Neural progenitor cell (in vitro differentiated cells): ENCODE results near the gene TAF9B. TPM values are rescaled to one million over a fixed set of nuclear protein-coding genes. Genes with fewer than 3 reads are reported as not detected.

Source experiments
- DNase-seq: peaks from one replicate; pipeline ENCODE4 v3.0.0-alpha.2; 2016; ENCODE audit warnings: low spot score
- H2AFZ ChIP-seq: fragments of 200-600 bp; sonication (generic); replicated peaks from 2 replicates; pipeline ENCODE4 v1.6.1; 2016; ENCODE audit warnings: antibody characterized with exemption
- H3F3A ChIP-seq: fragments of 200-600 bp; sonication (generic); 2 replicates; pipeline ENCODE4 v1.6.1; 2016; ENCODE audit warnings: antibody characterized with exemption, low read depth
- H3K27ac ChIP-seq: fragments of 200-600 bp; sonication (generic); 2 replicates; pipeline ENCODE4 v1.5.1; 2016; ENCODE audit warnings: mild to moderate bottlenecking
- H3K27me3 ChIP-seq: fragments of 200-600 bp; sonication (generic); 2 replicates; pipeline ENCODE4 v1.6.1; 2016; ENCODE audit warnings: mild to moderate bottlenecking, moderate library complexity
- H3K36me3 ChIP-seq: fragments of 200-600 bp; sonication (generic); 2 replicates; pipeline ENCODE4 v1.5.1; 2016
- H3K4me1 ChIP-seq: fragments of 200-600 bp; sonication (generic); 2 replicates; pipeline ENCODE4 v1.6.1; 2016; ENCODE audit warnings: mixed run types
- H3K4me2 ChIP-seq: fragments of 200-600 bp; sonication (generic); 2 replicates; pipeline ENCODE4 v1.6.1; 2016
- H3K4me3 ChIP-seq: fragments of 200-600 bp; sonication (generic); 2 replicates; pipeline ENCODE4 v1.5.1; 2016
- H3K79me2 ChIP-seq: fragments of 200-600 bp; sonication (generic); 2 replicates; pipeline ENCODE4 v1.6.1; 2016; ENCODE audit warnings: low read depth
- H3K9ac ChIP-seq: fragments of 200-600 bp; sonication (generic); 2 replicates; pipeline ENCODE4 v1.6.1; 2016
- H3K9me3 ChIP-seq: fragments of 200-600 bp; sonication (generic); 2 replicates; pipeline ENCODE4 v1.5.1; 2016; ENCODE audit warnings: low read depth
- H4K20me1 ChIP-seq: fragments of 200-600 bp; sonication (generic); 2 replicates; pipeline ENCODE4 v1.6.1; 2016; ENCODE audit warnings: low read depth
- H3K27ac Mint-ChIP-seq: 3 replicates; pipeline ENCODE4 v1.8.0; 2021; ENCODE audit warnings: mixed read lengths
- H3K27me3 Mint-ChIP-seq: 2 replicates; pipeline ENCODE4 v1.8.0; 2022; ENCODE audit warnings: low read depth, mild to moderate bottlenecking, inconsistent platforms, moderate library complexity, mixed read lengths; ENCODE audit not compliant: insufficient read depth
- H3K36me3 Mint-ChIP-seq: 3 replicates; pipeline ENCODE4 v1.8.0; 2021; ENCODE audit warnings: mixed read lengths
- H3K4me1 Mint-ChIP-seq: 3 replicates; pipeline ENCODE4 v1.8.0; 2021; ENCODE audit warnings: mixed read lengths
- H3K4me3 Mint-ChIP-seq: 3 replicates; pipeline ENCODE4 v1.8.0; 2021; ENCODE audit warnings: mild to moderate bottlenecking, moderate library complexity, mixed read lengths
- H3K9me3 Mint-ChIP-seq: 3 replicates; pipeline ENCODE4 v1.8.0; 2020; ENCODE audit warnings: mixed read lengths
- CTCF ChIP-seq: fragments of 200-600 bp; sonication (generic); IDR thresholded peaks from 2 replicates; pipeline ENCODE4 v1.5.1; 2017; ENCODE audit warnings: antibody characterized with exemption, mild to moderate bottlenecking
- EZH2 ChIP-seq: fragments of 200-600 bp; sonication (generic); IDR thresholded peaks from 2 replicates; pipeline ENCODE4 v1.6.1; 2017; ENCODE audit warnings: antibody characterized with exemption, mild to moderate bottlenecking, moderate library complexity
- EZH2phosphoT487 ChIP-seq: fragments of 200-600 bp; sonication (generic); IDR thresholded peaks from 2 replicates; pipeline ENCODE4 v1.6.1; 2017; ENCODE audit warnings: antibody characterized with exemption
- total RNA-seq: library from RNA; depleted of rRNA; stranded (reverse); fragments of >200 nt; gene quantifications from 2 replicates; pipeline ENCODE4 v1.2.3, GENCODE V29; 2015; ENCODE audit warnings: low replicate concordance

Gene TAF9B
- total RNA-seq, 1 donor from 2014 or later, result 103 TPM

GRCh38 chrX:78124307-78124706 lies 15.1 kb downstream of the TAF9B start:
- TF ChIP-seq CTCF (peak; percentile 33), EZH2 (no peak), EZH2phosphoT487 (no peak)
- H3K27me3 Mint-ChIP-seq, result no peaks in the 10 kb centered on the region
- no peak overlapping the region for H3K27ac Mint-ChIP-seq
- peaks cover 22% of the 10 kb centered on the region for H3K79me2 ChIP-seq
- no peaks in the 10 kb centered on the region for H3K9me3 Mint-ChIP-seq
- no peak overlapping the region for H3K4me3 ChIP-seq
- no peak overlapping the region for H3K9ac ChIP-seq
- H3K36me3 Mint-ChIP-seq, result peaks cover 10% of the 10 kb centered on the region
- H3K4me1 ChIP-seq, result no peaks in the 10 kb centered on the region
- no peak overlapping the region for H3K27ac ChIP-seq
- no peaks in the 10 kb centered on the region for H3K9me3 ChIP-seq
- no peaks in the 10 kb centered on the region for H3K27me3 ChIP-seq
- no peak overlapping the region for H3K4me3 Mint-ChIP-seq
- H3K36me3 ChIP-seq, result peaks cover 6% of the 10 kb centered on the region
- no peaks in the 10 kb centered on the region for H3K4me1 Mint-ChIP-seq
- H4K20me1 ChIP-seq, result peaks cover 39% of the 10 kb centered on the region
- DNase-seq, result no peak
- H3K4me2 ChIP-seq, result no peak overlapping the region
- no peak overlapping the region for H2AFZ ChIP-seq
- peaks cover 6% of the 10 kb centered on the region for H3F3A ChIP-seq

GRCh38 chrX:78123190-78123589 lies 16.3 kb downstream of the TAF9B start:
- H3K27ac Mint-ChIP-seq, result no peak overlapping the region
- DNase-seq, result no peak
- Histone ChIP-seq H3K4me1 (no peaks in the 10 kb centered on the region), H3K9me3 (no peaks in the 10 kb centered on the region), H3K4me2 (no peak overlapping the region), H3K36me3 (peaks cover 6% of the 10 kb centered on the region), H2AFZ (no peak overlapping the region), H3F3A (peaks cover 6% of the 10 kb centered on the region), H3K27me3 (no peaks in the 10 kb centered on the region), H4K20me1 (peaks cover 47% of the 10 kb centered on the region), H3K4me3 (no peak overlapping the region), H3K27ac (no peak overlapping the region), H3K79me2 (peaks cover 22% of the 10 kb centered on the region), H3K9ac (no peak overlapping the region)
- H3K9me3 Mint-ChIP-seq, result no peaks in the 10 kb centered on the region
- TF ChIP-seq EZH2 (no peak), CTCF (no peak), EZH2phosphoT487 (no peak)
- no peaks in the 10 kb centered on the region for H3K27me3 Mint-ChIP-seq
- H3K4me1 Mint-ChIP-seq, result no peaks in the 10 kb centered on the region
- no peak overlapping the region for H3K4me3 Mint-ChIP-seq
- peaks cover 12% of the 10 kb centered on the region for H3K36me3 Mint-ChIP-seq

- Histone ChIP-seq H3K36me3 (peaks cover 6% of the 10 kb centered on the region), H3K4me3 (no peak overlapping the region), H3K9ac (no peak overlapping the region), H3K27ac (no peak overlapping the region), H3F3A (no peaks in the 10 kb centered on the region), H3K9me3 (no peaks in the 10 kb centered on the region), H3K4me2 (no peak overlapping the region), H3K79me2 (peaks cover 43% of the 10 kb centered on the region), H4K20me1 (peaks cover 73% of the 10 kb centered on the region), H3K4me1 (no peaks in the 10 kb centered on the region), H3K27me3 (no peaks in the 10 kb centered on the region), H2AFZ (no peak overlapping the region)
- H3K27me3 Mint-ChIP-seq, result no peaks in the 10 kb centered on the region
- no peak overlapping the region for H3K27ac Mint-ChIP-seq
- H3K9me3 Mint-ChIP-seq, result no peaks in the 10 kb centered on the region
- no peak for DNase-seq
- TF ChIP-seq EZH2, result no peak
- peak; percentile 39 for TF ChIP-seq CTCF
- TF ChIP-seq EZH2phosphoT487, result no peak
- no peak overlapping the region for H3K4me3 Mint-ChIP-seq
- no peaks in the 10 kb centered on the region for H3K4me1 Mint-ChIP-seq
- H3K36me3 Mint-ChIP-seq, result peaks cover 21% of the 10 kb centered on the region
These were observed 19.8 kb downstream of the TAF9B start for GRCh38 chrX:78119521-78120227.
